ENCODE results near the gene BRD9.
"Not testable (repeated sequence)": the region's sequence is repeated elsewhere in the genome, so short reads cannot be mapped to it uniquely, and the experiment has no call there.

DNA sequence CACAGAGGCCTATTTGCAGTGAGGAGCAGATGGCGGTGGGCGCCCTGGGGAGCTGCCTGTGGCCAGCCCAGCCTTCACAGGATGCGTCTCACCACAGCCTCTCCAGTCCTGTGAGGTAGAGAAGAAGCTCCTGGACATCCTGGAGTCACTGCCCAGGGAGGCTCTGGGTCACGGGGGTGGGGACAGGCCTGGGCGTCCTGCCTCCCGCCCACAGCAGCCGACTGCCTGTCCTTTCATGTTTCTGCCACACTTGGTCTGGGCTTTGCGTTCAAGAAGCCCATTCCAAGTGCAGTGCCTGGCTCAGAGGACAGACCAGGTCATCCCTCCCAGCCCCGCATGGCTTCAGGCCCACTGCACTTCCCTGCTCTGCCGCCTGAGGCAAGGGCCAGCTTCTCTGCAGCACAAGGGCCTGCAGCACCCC is 54.2 kb downstream of the BRD9 start:
- not testable (repeated sequence) for TF ChIP-seq CAMTA2 (CRISPR knock-in tag; conservative IDR thresholded peaks at IDR 0.05); SP1 (CRISPR knock-in tag; IDR thresholded peaks at IDR 0.05); RBM22 (IDR thresholded peaks at IDR 0.05; ENCODE audit: low read depth, low read length, poor library complexity, severe bottlenecking)

All from K562 (cell line).